Effector CD4-positive, alpha-beta T cell (primary cell): Measurements from ENCODE around the gene SMARCD1.

ENCODE experiments used
- DNase-seq: peaks from one replicate; pipeline ENCODE4 v3.0.0-alpha.2; 2020

Gene SMARCD1

DNA sequence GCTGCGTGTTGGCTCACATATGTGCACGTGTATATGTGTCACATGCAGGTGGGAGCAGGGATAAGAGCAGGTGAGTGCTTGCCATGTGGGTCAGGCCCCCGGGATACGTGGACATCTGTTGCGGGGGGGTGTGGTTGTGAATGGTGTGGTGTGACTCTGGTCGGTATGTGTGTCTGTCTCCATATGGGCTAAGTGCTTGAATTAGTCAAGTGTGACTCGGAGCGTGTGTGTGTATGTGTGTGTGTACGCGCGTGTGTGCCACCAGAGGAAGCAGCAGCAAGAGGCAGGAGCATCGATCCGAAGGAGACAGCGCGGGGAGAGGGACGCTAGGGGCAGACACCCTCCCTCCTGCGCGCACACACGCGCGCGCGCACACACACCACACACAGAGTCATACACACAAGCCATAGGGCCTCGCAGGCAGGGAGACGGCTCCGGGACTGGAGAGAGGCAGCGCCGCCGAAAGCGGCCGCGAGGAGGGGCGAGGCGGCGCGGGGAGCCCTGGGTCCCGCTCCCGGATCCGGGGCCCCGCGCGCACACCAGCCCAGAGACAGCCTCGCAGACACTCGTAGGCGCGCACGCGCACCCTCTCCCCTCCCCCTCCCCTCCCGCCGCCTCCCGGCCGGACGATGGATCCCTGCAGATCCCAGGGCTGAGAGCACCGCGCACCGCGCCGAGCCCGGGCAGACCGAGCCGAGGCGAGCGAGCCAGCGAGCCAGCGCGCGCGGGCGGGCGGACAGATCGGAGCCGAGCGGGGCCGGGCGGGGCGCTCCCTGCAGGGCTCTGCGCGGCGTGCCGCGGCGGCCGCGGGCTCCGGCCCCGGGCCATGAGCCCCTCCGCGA is 27.9 kb upstream of the SMARCD1 start, which contains the start of gene ASIC1:
TSS of gene ASIC1 (plus strand) at position 597 of the 842 bp plus-strand sequence. CDS start 1,171 bp downstream, outside the sequence.
- no peak for DNase-seq

DNA sequence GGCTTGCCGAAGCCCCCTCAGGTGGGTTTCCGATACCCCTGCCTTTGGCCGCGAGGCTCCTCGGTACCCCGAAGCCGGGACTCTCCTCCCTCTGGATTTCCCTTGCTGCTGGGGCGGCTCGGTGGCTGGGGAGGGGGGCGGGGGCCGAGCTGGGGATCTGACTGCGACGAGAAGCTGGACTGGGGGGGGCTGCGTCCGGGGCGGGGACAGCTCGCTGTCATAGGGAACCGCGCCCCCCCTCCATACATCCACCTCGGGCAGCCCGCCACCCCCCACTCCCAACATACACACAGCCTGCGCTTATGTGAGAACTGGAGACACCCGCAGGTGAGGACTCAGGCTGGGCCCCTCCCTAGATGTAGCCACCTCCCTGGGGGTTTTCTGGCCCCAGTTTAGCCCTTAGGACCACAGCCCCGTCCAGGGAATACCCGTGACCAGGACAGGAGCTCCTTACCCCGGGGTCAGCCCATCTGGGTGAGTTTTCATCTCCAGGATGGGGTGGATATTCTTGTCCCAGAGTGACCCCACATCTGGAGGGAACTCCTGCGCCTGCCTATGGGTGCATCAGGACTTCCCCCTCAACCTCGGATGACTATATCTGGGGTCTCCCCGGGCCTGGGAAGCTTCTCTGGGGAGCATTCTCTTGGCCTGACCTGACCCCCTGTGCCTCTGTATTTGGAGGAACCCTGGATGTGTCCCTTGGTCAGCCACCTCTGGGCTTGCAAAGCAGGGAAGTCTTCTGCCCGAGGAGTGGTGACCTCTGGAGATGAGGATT is 27.1 kb upstream of the SMARCD1 start:
- DNase-seq: no peak

DNA sequence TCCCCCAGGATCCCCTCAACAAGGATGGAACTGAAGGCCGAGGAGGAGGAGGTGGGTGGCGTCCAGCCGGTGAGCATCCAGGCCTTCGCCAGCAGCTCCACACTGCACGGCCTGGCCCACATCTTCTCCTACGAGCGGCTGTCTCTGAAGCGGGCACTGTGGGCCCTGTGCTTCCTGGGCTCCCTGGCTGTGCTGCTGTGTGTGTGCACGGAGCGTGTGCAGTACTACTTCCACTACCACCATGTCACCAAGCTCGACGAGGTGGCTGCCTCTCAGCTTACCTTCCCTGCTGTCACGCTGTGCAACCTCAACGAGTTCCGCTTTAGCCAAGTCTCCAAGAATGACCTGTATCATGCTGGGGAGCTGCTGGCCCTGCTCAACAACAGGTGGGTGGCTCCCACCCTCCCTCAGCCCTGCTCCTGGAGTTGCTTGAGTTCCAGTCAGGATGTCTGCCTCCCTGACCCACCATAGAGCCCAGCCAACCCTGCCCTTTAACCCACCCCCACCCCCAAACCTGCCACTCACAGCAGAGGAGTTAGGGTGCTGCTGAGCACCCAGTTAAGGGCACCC is 26.3 kb upstream of the SMARCD1 start:
- DNase-seq: no peak

DNA sequence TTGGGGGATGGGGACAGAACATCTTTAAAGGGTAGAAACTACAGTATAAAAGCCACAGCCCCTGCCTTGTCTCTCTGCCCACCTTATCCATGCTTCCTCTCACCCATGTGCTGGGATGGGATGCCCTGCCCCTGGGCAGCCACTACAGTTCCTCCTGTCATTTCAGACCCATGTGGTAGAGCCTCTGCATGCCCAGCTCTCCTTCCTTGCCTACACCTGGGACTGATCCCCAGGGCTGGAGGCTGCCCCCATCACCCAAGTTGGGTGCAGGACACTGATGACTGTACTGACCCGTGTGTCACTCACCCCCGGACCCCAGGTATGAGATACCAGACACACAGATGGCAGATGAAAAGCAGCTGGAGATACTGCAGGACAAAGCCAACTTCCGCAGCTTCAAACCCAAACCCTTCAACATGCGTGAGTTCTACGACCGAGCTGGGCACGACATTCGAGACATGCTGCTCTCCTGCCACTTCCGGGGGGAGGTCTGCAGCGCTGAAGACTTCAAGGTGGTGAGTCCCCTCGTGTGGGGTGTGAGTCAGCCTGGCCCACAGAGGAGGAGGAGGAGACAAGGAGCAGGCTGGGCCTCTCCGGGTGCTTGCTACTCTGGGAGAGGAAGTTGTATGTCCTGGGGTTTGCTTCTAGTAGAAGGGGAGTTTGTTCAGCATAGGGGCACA is 25.6 kb upstream of the SMARCD1 start:
- no peak for DNase-seq

DNA sequence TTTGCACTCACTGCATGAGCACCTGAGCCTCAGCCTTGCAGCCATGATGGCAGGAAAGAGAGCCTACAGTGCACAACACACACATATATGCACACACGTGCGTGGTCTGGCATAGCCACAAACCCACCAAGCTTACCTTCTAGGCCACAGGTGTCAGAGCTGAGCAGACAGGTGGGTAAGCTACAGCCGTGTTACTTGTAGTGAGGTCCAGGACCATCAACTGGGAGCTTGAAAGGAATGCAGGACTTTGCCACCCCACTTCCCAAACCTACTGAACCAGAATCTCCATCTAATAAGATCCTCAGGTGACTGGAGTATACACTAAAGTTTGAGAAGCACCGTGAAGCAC is 25.0 kb upstream of the SMARCD1 start:
- no peak for DNase-seq

DNA sequence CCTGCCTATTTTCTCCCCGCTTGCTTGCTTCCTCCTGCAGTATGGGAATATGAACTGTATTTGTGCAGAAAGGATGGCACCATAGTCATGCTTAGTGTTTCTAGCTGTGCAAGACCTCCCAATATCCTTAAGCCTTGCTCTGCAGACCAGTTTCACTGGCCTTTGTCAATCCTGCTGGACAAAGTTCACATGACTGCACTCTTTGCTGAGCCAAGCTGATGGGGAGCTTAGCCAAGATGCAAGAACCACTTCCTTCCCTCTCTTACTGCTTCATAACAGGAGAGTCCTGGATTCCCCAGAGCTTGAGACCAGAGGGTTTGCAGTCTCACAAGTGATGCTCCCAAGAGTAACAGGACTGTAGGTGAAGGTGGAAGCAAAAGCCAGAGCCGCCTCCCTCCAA is 24.0 kb upstream of the SMARCD1 start:
- DNase-seq: no peak

DNA sequence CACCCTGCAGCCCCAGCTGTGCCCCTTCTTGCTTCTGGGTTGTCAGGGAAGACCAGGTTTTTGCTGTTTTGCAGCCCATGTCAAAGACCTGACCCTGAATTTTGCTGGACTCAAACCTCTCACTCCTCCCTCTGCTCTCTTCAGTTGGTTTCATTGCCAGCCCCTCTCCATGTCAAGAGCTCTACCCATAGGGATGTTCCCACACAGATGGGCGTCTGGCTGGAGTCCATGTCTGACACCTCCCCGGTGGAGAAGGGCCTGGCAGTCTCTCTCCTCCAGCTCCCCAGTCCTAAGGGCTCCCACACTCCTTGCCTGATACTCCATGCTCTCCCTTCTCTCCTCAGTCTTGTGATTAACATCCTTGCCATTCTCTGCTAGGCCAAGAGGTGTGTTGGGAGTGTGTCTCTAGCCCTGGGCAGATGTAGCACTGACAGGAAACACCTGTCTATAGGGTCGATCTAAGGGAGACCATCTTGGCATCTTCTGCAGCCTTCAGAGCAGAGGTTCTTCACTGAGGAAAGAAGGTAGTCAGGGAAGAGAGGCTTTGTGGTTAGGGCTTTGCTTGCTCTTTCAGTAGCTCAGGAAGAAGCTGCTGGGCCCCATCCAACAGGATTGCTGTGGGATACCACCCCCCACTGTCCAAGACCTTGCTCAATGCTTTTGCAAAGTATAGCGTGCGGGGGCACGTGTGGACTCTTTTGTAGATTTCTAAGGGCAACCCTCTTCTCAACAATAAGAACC is 23.0 kb upstream of the SMARCD1 start:
- DNase-seq: no peak

DNA sequence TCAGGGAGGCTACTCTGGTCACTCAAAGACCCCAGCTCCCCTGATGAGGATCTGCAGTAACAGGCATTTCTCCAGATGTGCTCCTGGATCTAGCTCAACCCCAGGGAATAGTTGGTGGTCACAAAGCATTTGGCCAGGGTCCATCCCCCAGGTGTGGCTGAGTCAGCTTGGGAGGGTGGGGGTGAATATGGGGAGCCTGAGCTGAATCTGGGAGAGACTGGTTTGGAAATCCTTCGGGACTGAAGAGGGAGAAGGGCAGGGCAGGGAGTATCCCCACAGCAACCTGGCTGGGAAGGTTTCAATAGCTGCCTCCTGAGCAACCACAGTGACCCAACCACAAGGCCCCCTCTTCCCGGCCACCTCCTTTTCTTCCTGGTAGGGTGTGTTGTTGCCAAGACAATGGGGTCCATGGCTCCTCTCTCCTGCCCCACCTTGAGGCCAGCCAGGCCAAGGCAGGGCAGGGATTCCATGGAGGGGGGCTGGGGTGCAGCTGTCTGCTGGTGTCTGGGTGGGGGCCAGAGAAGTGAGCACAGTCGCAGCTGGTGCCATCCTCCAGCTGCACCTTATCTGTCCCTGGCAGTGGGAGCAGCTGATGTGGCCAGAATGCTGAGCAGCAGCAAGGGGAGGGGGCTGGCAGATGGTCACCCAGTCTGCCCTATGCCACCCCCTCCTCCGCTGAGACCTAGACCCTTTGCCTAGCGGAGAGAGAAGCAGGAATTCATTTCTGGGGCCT is 22.2 kb upstream of the SMARCD1 start:
- DNase-seq: no peak

DNA sequence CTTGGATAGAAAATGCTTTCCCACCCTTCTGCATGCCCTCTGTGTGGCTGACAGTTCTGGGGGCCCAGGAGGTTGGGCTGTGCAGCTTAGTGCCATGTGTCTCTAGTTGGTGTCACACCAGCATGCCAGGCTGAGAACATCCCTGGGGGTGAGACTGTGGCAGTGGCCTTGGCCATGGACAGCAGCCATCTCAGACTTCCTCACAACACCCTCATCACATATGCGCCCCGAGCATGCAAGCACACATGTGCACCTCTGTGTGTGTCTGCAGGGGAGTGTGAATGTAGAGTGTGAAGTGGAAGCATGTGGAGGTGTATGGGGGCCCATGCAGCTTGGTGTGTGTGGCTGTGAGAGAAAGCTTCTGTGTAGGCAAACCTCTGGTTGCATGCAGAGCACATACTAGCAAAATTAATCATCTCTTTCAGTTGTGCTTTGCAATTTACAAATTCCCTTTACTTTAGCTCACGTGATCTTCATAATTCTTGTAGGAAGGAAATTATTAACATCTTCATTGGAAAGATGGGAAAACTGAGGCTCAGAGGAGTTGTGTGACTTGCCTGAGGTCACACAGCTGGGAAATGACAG is 19.3 kb upstream of the SMARCD1 start:
- DNase-seq: no peak

DNA sequence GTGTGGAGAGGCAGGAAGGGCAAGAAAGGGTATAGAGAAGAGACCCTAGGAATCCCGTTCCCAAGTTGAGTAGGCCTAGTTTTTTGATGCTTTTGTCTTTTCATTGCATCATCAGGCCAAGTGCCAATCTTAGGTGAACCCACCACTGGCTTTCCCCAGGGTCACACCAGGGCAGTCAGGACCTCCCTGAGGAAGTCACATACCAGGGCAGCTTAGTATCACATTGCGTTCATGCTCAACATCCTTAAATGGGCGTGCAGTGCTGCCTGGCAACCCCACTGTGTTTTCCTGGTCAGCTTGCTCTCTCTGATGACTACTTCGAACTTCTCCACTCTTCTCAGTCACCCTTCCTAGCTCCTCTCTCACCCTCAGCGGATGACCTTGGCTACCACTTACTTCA is 18.7 kb upstream of the SMARCD1 start:
- no peak for DNase-seq

DNA sequence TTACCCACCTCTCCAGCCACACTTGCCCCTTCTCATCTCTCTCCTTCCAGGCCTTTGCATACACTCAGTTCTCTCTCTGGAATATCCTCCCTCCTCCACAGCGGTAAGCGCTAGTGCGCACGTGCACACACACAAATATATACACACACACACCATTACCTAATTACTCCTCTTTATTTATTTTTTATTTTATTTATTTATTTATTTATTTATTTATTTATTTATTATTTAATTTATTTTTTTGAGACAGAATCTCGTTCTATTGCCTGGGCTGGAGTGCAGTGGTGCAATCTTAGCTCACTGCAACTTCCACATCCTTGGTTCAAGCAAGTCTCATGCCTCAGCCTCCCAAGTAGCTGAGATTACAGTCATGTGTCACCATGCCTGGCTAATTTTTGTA is 16.1 kb upstream of the SMARCD1 start:
- no peak for DNase-seq

DNA sequence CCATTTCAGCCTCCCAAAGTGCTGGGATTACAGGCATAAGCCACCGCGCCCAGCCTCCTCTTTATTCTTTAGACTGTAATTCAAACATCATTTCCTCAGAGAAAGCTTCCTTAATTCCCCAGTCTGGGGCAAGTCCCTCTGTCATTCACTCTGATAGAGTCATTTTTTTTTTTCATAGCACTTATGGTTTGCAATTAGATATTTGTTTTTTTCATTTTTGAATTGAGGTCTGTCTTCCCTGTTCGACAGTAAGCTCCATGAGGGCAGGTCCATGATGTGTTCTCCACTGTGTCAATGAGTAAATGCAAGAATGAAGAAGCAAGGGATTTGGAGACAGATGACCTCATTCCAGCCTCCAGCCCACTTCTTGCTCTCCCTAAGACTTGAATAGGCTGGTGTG is 15.6 kb upstream of the SMARCD1 start:
- no peak for DNase-seq

DNA sequence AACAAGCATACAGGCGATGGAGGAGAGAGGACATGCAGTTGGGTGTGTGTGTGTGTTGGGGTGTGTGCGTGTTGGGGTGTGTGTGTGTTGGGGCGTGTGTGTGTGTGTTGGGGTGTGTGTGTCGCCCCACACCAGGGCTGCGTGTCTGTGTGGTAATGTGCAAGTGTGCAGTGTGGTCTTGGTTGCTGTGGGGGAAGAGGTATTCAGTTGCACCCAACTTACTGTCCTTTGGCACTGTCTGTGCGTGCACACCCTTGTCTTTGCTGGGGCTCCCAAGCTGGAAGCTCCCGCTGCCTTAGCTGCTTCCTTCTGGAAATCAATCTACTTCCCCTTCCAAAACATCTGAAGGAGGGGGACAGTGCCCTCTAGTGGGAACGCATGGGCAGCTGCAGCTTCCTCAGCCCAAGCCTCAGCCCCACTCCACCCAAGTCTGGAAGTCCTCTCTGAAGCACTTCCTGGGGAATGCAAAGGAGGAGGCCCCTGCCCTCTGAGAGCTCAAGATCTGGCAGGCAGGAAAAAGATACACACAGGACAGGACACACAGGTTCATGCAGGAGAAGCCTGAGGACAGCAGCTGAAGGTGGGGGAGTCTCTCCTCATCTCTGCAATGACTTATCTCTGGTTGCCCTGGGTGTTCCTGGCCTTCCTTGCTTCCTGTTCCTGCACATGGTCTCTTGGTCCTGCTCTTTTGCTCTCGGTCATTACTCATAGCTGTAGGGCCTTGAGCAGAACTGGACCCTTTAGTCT is 14.7 kb upstream of the SMARCD1 start:
- DNase-seq: peak; percentile 54

DNA sequence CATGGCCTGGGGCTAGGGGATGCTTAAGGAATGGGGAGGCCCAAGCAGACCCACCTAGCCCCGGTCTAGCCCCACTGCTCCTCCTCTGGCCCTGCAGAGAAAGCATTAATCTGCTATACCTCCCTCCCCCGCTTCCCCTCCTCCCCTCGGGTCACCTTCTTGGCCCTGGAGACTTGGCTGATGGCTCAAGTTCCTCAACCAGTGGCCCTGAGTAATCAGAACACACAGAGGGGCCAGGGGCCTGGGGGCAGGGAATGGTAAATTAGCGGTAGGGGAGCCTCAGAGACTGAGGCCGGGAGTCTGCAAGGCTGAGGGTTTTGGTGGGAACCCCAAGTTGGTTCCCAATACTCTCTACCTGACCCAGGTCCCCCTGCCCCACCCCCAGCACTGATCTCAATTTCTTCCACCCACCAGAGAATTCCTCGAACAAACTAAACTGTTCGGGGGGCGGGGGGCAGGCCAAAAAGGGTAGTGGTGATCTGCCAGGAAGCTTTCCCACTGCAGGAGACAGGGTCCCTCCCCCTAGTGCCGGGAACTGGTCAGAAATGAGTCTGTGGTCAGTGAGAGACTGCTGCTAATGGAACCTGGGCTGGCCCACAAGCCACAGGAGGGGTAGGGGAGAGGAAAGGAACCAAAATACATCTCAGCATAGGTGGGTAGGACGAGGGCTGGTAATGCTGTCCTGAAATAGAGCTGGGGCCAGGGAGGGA is 12.8 kb upstream of the SMARCD1 start:
- DNase-seq: no peak

DNA sequence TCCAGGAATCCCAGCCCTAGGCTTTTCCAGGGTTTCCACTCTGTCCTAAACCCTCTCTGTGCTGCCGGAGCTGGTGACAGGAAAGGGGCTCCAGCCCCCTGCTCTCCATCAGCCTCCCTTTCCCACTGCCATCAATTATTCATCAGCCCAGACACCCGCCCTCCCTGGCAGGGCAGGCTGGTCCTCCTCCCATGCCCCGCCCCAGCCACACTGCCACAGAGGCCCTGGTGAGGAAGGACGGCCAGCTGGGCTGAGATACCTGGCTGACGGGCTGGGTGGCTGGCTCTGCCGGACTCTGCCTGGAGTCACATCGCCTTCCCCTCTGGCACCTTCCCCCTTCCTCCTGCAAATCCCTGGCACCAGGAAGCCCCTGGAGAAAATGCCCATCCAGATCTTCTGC is 11.9 kb upstream of the SMARCD1 start:
- DNase-seq: no peak

DNA sequence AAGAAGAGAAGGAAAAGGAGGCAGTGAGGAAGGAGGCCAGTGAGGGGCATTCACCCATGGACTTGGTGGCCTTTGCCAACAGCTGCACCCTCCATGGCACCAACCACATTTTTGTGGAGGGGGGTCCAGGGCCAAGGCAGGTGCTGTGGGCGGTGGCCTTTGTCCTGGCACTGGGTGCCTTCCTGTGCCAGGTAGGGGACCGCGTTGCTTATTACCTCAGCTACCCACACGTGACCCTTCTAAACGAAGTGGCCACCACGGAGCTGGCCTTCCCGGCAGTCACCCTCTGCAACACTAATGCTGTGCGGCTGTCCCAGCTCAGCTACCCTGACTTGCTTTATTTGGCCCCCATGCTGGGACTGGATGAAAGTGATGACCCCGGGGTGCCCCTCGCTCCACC is 11.4 kb upstream of the SMARCD1 start:
- no peak for DNase-seq

DNA sequence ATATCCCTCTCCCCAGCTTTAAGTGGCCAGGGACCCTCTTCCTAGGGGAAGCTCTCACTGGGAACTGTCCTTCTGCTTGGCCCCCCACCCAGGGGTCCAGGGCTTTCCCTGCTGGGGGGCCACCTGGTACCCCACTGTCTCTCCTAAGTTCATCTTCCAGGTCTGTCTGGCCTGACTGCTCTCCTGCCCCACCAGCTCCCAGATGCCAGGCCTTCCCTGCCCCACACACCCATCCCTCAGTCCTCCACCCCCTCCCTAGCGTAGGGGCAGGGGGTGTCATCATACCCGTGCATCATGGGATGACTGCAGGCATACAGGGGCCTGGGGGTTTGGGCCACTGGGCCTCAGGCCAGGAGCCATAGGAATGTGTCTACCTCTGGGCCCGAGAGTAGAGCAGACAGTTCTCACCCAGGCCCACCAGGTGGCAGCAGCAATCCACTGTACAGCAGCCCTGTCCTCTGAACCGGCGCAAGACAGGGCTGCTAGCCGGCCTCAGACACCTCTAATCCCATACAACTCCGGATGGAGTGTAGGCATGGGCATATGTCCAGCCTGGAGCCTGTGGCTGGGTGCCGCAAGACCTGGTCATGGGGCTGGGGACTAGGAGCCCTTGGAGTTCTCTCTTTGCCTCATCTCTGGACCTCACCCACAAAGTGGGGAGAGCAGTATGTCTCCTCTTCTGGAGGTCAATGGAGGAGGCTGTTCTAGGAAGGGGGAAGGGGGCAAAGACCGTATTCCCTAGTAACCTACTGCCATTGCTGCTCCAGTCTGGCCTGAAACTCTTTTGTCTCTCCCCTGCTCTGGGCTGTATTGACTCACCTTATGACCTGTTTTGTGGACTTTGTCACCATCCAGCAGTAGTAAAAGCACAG is 10.0 kb upstream of the SMARCD1 start:
- peak; percentile 74 for DNase-seq

DNA sequence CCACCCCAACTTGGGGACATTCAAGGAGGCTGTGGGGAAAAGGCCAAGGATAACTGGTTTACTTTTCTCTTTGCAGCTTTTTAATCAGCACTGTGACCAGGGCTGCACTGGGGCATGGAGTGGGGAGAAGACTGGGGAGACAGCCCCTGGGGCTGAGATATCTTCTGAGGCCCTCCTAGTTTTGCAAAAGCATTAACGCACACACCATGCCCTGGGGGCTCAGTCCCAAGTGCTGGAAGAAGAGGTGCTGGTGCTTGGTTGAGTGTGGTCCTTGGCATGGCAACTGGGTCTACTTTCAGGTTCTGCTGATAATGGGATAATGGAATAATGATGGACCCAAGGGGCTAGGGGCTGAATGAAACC is 9.4 kb upstream of the SMARCD1 start:
- no peak for DNase-seq

DNA sequence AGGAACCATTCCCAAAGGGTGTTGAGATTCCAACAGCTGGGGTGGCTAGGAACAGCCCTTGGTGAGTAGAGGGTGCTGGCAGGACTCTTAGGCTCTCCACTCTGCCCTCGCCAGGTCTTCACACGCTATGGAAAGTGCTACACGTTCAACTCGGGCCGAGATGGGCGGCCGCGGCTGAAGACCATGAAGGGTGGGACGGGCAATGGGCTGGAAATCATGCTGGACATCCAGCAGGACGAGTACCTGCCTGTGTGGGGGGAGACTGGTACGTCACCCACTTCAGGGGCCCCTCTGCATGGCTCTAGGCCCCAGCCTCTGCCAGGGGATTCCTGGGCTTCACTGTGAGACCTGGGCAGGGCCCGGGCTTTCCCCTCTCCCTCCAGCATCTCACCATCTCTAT is 8.0 kb upstream of the SMARCD1 start:
- DNase-seq: no peak
